ENCODE measurements around the gene SLC26A6.
A peak's percentile ranks its signal among the peaks of the same experiment; 100 is the strongest.

SLC26A6 gene

DNA sequence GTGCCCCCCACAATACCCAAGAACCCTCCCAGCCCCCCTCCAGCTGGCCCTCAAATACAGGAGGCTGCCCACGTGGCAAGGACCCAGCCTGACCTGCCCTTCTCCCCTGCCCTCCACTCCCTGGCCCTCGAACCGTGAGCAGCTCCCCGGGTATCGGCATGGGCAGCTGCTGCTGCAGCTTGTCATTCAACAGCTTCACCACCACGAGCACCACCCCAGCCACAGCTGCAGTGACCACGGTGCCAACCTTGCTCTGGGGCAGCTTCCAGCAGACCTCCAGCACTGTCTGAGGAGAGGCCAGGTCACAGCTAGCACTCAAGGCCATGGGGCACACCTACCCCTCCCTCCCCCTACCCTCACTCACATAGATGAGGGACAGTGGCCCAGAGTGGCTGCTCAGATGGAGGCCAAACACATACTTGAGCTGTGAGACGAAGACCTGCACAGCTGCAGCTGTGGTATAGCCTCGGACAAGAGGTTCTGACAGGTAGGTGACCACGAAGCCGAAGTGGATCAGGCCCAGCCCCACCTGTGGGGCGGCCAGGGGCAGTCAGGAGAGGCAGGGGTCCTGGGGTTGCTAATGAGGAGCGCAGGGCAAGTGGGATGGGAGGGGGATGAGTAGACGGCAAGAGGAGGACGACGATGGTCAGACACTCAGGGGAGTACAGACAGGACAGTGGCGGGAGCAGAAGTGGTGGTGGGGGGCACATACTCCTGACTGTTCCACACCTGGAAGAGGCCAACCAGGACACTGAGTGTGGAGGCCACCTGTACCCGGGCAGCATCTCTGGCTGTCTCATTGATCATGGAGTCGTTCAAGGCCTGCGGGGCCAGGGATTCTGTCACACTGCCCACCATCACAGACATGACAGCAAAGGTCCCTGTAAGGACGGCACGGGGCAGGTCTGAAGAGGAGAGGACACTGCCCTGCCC, 3.5 kb downstream of the SLC26A6 start:
- no peak for DNase-seq (ENCODE audit: low spot score)

DNA sequence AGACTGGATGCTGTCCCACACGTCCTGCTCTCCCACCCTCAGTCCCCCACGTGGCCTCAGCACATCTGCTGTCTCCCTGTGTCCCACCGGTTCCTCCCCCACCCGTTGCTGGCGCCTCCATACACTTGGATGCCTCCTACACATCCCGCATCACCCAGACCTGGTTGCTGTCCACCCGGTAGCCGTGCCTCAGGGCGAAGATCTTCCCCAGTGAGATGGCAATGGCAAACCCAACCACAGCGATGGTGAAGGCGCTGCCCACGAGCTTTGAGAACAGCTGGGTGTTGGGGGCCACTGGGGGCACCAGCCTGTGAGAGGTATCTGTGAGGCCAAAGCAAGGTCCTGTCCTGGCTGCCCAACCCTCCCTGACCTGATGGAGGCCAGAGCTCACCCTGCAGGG, 4.4 kb downstream of the SLC26A6 start:
- DNase-seq (ENCODE audit: low spot score): no peak

DNA sequence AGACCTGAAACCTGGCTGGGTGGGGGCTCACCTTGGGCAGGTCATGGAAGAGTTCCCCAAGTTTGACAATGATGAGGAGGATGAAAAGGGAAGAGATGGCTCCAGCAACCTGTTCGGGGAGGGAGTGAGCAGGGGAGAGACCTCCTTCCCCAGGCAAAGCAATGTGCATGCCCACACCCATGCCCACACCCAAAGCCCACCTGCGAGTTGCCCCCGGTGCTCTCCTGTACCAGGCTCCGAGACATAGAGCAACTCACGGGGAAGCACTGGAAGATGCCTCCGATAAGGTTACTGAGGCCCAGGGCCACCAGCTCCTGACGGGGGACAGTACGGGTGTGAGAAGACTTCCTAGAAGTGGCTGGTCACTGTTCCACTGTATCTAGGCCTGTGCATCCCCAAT, 4.9 kb downstream of the SLC26A6 start:
- no peak for DNase-seq (ENCODE audit: low spot score)

DNA sequence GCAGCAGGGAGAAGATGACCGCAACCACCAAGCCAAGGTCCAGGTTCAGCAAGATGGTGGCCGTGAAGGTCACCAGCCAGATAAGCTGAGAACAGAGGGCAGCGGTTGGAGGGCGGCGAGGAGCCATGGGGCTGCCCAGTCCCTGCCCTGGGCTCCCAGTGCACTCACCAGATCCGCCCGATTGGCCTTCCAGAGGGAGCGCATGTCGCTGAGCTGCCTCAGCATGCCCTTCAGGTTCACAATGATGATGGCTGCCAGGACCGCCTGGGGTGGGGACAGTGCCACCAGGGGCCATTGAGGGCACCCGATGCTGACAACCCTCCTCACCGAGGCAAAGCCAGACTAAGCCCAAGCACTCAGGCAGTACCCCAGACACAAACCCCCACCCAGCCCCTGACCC, 5.4 kb downstream of the SLC26A6 start:
- no peak for DNase-seq (ENCODE audit: low spot score)

DNA sequence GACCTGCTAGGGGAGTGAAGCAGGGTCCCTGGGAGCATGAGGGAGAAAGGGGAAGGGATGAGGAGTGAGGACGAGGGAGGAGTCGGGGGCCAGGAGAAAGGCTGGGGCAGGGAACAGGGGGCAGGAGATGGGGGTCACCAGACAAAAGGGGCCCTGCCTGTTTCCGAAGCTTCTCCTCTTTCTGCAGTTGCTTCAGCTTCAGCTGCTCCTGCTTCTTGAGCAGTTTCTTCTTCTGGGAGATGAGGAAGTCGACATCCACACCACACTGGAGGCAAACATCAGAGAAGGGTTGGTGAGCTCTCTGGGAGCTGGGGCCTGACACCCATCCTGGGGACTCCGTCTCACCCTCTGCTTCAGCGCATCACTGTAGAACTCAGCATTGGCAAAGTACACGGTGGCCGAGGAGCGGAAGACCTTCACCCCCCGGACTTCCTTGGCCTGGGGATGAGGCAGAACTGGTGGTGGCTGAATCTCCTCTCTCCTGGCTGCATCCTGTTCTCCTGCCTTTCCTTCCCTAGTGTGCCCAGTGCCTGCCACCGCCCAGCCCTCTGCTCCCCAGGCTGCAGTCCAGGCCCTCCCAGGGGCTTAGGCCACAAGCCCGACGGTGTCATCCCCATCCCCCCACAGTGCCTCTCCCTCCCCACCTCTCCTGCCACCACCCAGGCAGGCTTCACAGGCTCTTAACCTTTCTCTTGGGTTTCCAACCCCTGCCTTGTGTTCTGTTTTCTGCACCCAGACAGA, 6.8 kb downstream of the SLC26A6 start:
- no peak for DNase-seq (ENCODE audit: low spot score)

DNA sequence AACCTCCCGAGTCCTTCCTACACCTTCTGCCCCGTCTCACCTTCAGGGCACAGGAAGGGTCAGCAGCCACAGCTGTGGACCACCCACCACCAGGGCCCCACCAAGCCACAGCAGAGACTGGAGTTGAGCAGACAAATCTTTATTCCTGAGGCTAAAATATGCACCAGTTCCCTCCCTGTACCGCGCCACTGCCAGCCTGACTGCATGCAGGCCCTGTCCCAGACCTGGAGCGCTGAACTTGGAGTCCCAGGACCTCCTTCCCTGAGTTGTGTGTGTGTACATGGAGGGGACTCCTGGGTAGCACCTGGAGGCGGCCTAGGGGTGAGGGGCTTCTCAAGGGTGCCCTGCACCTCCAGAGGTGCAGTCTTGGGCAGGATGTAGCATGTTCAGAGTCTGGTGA, 9.7 kb downstream of the SLC26A6 start:
- DNase-seq (ENCODE audit: low spot score): no peak

DNA sequence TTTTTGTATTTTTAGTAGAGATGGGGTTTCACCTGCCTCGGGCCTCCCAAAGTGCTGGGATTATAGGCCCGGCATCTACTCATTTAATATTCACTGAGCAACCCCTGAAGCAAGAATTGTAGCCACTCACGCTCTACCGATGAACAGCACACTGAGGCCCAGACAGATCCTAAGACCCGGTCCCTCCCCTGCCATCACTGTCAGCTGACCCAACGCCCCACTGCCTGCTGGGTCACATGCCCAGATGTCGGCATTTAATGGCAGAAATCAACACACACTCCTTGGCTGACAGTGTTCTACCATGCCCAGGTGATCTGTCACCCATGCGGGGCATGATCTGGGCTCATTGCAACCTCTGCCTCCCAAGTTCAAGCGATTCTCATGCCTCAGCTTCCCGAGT, 10.5 kb downstream of the SLC26A6 start:
- no peak for DNase-seq (ENCODE audit: low spot score)

DNA sequence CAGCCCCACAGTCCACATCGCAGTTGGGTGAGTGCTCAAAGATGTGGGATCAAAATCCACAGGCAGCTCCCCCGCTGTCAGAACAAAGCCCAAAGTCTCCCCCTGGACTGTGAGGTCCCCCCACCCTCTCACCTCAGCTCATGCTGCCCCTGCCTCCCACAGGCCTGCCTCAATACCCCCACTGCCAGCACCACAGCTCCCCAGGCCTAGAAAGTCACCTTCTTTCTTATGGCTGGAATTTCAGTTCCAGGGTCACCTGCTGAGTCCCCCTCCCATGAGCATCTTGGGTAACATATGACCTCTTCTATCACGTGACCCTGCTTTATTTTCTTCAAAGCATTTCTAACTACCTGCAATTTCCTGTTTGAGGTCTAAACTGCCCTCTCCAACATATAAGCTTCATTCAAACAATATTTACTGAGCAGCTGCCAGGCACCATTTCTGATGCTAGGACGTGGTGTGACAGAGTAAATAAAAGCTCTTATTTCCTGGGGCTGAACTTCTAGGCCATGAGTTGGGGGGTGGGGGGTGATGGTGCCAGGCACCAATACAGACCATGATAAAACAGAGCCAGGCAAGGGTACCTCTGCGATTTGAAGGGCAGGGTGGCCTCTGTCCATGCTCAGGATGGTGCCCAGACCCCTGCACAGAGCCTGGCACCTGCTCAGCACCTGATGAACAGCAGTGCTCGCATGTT, 11.3 kb downstream of the SLC26A6 start:
- DNase-seq (ENCODE audit: low spot score): no peak

DNA sequence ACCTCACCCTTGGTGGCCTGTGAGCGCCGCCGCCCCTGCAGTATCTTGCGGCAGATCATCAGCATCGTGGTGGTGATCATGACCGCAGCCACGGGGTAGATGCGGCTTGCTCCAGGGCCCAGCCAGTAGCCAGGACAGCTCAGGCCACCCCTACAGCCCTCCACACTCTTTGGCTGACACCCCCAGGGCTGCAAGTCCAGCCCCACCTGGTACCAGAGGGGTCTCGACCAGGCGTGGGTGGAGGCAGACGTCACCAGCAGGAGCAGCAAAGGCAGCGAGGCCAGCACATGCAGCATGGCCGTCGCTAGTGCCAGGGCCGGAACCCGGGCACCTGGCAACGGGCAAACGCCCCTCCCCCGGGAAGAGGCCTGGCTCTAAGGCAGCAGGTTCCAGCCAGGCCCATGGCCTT, 13.8 kb downstream of the SLC26A6 start, which contains the start of gene TMEM89:
TMEM89 (minus strand) TSS at position 309 of the 409 bp plus-strand sequence; CDS start at position 296, 13 bp downstream.
- DNase-seq (ENCODE audit: low spot score): no peak

DNA sequence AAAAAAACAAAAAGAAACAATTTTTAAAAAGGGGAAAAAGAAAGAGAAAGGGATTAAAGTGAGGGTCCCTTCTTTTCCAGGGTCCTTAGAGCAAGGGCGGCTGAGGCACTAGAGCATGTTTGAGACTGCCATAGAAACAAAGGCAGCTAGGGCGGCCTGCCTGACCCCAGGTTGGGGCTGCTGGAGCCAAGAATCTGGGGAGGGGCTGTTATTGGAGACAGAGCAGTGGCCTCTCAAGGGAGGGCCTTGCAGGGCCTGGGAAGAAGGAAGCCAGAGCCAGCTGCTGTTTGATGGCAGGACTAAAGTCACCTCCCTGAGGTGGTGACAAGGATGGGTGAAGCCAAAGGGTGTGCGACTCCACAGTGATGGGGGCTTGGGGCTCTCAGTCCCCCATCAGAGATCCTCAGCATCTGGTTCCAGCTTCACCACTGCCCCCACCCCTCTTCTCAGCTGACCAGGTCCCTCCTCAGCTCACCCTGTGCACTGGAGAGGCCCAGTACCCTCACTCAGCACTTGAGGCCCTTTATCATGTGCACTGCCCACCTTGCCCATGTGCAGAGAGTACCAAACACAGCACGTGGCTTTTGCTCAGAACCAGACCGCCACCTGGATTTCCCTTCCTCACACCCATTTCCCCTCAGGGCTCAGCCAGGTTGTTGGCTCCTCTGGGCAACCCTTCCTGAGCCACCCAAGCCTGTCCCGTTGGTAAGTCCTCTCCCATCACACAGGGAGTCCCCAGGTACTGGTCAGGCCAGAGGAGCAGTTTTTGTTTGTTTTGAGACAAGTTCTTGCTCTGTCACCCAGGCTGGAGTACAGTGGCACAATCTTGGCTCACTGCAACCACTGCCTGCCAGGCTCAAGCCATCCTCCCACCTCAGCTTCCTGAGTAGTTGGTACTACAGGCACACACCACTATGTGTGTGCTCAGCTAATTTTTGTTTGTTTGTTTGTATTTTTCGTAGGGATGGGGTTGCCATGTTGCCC, 15.4 kb downstream of the SLC26A6 start:
- no peak for DNase-seq (ENCODE audit: low spot score)

DNA sequence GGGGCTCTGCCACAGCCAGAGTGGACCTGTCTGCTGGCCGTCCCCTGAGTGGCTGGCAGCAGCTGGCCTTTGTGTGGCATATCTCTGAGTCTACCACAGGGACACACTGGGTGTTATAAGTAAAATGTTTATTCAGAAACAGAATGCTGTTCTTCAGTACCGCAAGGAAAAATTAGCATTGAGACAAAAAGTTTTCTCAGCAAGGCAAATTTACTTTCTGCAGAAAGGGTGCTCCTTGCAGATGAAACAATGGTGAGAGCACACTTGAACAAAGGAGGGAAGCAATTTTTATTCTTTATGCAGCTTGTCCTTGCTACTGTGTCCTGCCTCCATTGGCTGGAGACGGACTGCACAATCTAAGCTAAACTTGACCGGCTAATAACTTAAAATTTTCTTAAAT, 17.7 kb downstream of the SLC26A6 start:
- no peak for DNase-seq (ENCODE audit: low spot score)

DNA sequence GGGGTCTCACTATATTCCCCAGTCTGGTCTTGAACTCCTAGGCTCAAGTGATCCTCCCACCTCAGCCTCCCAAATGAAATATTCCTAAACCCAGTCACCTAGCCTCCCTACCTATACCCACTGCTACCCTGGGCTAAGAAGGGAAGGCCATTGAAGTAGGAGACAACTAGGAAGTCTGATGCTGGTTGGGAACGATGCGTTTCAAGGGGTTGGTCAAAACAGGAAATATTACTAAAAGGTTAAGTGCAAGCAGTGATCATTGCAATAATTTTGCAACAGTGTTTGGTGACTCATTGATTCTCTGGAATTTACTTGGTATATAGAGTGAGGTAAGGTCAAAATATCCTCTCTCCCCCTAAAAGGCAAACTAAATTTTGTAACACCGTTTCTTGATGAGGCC, 21.2 kb downstream of the SLC26A6 start:
- no peak for DNase-seq (ENCODE audit: low spot score)

DNA sequence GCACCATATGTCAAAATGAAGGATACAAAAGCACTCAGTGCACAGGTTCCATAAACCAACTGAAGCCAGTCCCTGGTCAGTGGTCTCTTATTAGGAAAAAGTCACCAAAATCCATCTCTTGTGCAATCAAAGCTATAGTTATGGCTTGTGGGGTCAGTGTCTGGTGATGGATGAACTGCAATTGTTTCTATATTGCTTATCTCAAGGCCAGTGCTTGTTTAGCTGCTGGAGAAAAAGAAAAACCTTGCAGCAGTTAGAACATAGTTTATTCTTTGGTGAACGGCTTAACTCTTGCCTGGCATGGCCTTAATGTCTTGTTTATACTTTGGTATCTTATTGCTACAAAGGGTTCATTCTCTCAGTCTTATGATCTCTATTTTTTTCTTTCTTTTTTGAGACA, 23.0 kb downstream of the SLC26A6 start:
- DNase-seq (ENCODE audit: low spot score): no peak

DNA sequence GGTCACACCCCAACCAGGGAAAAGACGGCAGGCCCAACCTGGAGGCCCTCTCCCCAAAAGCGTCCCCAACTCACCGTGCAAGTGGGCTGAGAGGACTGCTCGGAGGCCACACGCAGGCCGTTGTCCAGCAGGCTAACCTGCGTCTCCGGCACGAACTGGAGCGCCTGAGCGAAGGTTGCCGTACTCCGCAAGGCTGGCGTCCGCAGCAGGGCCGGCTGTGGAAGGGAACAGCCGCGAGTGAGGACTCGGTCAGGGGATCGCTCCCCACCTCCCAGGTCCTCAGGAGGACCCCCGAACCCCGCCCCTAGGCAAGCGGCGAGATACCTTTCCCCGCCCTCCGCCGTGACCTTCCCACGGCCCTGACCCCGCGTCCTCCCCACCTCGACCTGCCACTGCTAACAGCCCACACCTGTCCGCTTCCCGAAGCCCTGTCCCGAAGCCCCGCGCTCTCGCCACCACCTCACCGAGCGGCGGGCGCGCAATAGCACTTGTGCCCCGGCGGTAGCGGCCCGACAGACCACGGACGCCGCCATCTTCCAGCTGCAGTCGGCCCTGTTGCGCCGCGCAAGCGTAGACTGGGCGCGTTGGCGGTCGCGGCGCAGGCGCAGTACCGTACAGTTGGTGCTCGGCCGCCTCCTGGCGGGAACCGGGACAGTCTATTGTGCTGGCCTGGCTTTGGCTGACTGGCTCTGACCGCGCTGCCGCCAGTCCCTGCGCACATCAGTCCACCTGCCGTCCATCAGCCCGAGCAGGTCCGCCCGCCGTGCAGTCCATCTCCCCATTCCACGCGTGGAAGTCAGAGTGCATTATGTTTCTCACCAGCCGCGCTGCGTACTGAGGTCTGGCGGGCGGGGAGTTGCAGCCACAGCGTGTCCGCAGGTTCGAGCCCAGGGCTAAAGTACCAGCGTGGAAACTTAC, 25.9 kb downstream of the SLC26A6 start, which contains the start of gene UQCRC1:
UQCRC1 (minus strand) TSS at position 559 of the 918 bp plus-strand sequence; CDS start at position 533, 26 bp downstream.
- DNase-seq (ENCODE audit: low spot score): peak; percentile 93

DNA sequence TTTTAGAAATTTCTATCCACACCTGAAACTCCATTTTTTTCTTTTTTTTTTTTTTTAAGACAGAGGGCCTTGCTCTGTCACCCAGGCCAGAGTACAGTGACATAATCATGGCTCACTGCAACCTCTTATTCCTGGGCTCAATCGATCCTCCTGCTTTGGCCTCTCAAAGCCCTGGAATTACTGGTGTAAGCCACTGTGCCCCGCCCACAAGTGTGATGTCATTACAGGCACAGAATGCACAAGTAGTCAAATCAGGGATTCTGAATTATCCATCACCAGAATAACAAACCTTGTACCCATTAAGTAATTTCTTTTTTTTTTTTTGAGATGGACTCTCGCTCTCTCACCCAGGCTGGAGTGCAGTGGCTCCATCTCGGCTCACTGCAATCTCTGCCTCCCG, 27.7 kb downstream of the SLC26A6 start:
- DNase-seq (ENCODE audit: low spot score): peak; percentile 14

DNA sequence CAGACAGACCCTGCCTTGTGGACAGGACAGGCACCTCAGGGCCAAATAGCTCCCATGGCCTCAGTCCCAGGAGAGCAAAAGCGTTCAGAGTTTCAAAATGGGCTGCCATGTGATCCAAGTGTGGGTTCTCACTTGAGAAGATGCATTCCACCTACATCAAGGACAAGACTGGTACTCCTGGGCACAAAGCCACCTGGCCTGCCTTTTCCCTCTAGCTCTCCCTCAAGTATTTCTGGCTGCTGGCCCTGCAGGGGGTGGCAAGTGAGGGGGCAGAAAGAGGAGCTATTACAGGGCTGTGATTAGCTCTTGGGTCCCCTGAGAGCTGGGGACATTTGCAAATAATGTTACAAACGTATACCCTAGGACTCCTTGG, 33.7 kb downstream of the SLC26A6 start:
- DNase-seq (ENCODE audit: low spot score): no peak

DNA sequence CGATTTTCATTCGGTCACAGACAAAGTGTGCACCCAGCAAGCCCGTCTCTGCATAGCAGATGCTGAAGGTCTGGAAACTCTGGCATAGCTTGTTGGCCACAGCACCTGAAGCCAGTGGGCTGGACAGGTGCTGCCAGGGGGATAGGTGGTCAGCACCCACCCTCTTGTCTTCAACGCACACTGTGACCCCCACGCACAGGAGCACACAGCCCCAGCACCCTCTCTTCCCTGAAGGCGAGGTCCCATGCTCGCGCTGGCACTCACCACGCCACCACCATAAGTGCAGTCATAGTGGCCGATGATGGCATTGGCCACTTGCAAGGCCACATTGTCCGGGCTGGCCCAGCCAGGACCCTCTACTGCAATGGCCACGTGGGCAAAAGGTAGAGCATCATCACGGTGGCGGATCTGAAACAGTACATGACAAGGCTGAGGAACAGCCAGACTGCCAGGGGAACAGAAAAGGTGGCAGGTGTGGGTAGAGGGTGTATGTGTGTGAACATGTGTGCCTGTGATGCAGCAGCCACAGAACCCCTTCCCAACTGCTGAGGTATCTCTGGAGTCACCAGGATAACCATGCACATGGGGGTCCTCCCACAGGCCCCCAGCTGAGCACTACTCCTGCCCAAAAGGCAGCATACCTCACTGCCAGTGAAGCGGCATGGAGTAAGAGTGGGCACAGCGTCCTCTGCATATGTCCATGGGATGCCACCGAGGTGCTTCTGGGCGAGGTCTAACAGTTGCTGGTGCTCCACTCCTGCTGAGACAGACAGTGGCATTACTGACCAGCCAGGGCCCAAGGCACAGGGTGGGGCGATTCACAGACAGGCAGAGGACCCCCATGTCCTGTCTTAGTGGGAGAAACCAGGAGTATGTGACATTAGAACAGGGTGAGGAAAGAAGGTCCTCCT, 34.3 kb downstream of the SLC26A6 start:
- DNase-seq (ENCODE audit: low spot score): no peak

DNA sequence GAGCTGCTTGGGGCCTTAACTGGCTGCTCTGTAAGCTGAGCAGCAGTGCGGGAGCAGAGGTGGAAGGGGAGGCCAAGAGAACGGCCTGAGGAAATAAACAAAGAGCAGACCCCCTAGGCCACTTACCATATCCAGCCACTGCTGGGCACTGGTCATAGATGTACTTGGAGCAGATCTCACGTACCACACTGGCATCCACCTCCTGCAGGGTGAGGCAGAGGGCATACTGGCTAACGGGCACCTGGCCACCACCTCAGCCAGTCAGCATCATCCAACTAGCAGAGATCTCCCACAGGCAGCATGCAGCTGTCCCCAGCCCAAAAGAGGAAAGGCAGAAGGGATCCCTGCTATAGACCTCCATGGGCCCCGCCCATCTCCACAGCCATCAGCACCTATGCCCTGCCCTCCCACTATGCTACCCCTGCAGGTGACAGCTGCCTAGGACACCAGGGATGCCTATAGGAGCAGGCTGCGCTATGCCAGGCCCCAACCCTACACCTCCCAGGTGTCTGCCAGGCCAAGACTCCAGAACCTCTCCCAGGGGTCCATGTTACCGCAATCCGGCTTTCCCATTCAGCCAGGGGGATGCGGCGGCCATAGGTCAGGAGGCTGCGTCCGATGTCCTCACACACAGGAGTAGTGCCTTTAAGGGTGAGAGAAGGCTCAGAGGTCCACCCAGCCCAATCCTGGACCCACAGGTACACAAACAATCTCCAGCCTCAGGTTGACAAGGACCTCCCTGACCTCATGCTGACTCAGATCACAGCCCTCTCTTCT, 35.6 kb downstream of the SLC26A6 start:
- DNase-seq (ENCODE audit: low spot score): no peak
